Ovary (tissue), 3 donors: ENCODE measurements around the gene TAAR6.

Experiments
- CTCF ChIP-seq, 3 donors: fragments of 450-650 bp in 2 of 3; fragments of 200-600 bp in 1 of 3; IDR thresholded peaks; one replicate each; pipeline versions ENCODE4 v1.5.1 to v1.8.0; 2016 to 2022; ENCODE audit warnings: antibody characterized with exemption in 3 of 3, mild to moderate bottlenecking in 1 of 3
- EP300 ChIP-seq: sonication (generic); formaldehyde crosslinking; IDR thresholded peaks from one replicate; pipeline ENCODE4 v1.6.1; 2017; ENCODE audit warnings: antibody characterized with exemption
- POLR2A ChIP-seq: fragments of 450-650 bp; IDR thresholded peaks from one replicate; pipeline ENCODE4 v1.6.1; 2017; ENCODE audit warnings: antibody characterized with exemption, mild to moderate bottlenecking, moderate library complexity
- donor health status: DM: no; HTN: no; CAD: no.

GRCh38 chr6:132537977-132538376 is 32.1 kb upstream of the TAAR6 start, which contains the start of gene TAAR9:
- no peak for TF ChIP-seq CTCF (IDR thresholded peaks at IDR 0.05)
- no peak for TF ChIP-seq POLR2A
- TF ChIP-seq EP300: no peak
